ENCODE data around the gene BARX1.

The BARX1 gene

DNA sequence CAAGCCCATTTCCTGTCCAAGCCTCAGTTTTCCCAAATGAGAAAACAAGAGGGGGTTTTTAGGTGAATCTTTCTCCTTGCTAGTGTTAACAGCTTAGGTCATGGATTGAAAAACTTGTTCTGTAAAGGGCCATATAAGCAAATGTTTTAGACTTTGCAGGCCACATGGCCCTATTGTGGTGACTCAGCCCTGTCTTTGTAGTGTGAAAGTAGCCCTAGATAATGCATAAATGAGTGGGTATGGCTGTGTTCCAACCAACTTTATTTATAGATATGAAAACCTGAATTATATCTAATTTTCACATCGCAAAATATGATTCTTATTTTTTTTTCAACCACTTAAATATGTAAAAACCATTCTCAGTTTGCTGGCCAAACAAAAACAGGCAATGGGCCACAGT, 6.9 kb upstream of the BARX1 start:
- CTCF ChIA-PET, result interaction anchor here (0.5 to 0.9 kb wide), 3 partner anchors 13 to 40 kb away, joined by 3 to 6 read pairs (median 3); no protein-coding TSS in a partner anchor
- no peak for TF ChIP-seq BHLHE40 (IDR thresholded peaks at IDR 0.05; ENCODE audit: borderline replicate concordance)
- TF ChIP-seq NFRKB (IDR thresholded peaks at IDR 0.05), result no peak
- TF ChIP-seq HDGF (IDR thresholded peaks at IDR 0.05; ENCODE audit: borderline replicate concordance), result no peak
- no peak for TF ChIP-seq CTBP1 (IDR thresholded peaks at IDR 0.05; ENCODE audit: borderline replicate concordance)
- DNase-seq (ENCODE audit: extremely low spot score), result no peak
- POLR2A ChIA-PET, result no interaction called here

DNA sequence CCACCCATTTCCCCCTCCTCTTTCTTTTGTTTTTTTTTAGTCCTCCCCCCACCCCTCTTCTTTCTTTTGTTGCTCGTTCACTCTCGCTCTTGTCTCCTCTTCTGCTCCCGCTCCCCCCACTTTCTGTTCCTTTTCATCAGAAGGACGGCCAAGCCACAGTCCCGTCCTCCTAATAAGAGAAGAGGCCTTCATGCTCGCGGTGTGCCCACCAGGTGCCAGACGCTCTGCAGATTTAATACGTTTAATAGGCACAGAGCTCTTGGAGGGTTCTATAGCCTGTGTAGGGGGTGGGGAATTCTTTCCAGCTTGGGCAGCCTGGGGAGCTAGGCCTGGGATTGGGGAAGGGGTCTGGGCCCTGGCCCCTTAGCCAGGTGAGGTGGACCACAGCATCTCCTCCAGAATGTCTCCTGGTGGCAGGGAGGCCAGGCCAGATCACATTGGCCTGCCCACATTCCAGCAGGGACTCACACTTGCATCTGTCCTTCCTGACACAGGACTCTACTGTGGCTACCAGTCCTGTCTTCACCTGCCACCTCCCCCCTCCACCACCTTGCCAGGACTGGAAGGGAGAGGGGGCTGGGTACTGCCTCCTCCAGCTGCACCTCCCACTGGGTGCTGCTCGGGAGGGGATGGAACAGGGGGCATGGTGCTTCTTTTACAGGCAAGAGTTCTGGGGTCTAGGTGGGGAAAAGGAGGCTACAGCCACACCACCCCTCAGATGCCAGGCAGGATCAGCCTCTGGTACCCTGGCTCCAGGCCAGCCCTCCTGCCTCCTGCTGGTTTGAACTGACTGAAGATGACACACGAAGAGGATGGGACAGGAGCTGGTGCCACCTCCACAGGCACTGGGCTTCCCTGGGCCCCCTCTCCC, 6.1 kb upstream of the BARX1 start:
- POLR2A ChIA-PET, result no interaction called here
- CTCF ChIA-PET, result no interaction called here
- no peak for DNase-seq (ENCODE audit: extremely low spot score)
- TF ChIP-seq FOXK2 (IDR thresholded peaks at IDR 0.05), result no peak

DNA sequence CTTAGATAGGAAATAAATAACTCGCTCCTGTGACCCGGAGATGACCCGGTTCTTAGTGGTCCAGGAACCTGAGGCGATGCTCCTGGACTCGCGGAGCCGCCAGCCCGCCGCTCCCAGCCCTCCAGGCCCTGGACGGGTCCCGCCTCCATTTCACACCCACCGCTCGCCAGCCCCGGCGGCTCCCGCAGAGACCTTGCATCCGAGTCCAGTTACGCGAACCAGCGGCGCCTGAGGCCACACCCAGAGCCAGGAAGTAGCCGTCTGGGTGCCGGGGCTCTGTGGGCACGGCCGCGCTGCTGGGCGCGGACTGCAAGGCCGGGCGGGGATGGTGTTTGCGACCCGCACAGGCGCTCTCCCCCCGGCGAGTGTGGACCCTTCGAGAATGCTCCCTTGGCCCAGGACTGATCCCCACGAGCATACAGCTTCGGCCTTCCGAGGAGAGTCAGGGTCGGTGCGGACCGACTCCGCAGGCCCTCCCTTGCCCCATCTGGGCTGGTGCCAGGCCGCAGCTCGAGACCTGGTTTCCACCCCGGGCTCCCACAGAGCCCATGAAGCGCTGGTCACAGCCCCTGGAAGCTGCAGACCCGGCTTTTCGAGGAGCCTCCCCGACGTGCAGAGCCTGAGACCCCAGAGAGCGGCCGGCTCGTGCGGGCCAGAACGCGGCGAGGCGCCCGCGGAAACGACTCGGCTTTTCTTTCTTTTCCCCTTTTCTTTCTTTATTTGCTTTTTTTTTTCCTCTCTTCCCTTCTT, 5.2 kb upstream of the BARX1 start:
- DNase-seq (ENCODE audit: extremely low spot score), result no peak
- TF ChIP-seq NFRKB (IDR thresholded peaks at IDR 0.05) (no peak), ZNF384 (IDR thresholded peaks at IDR 0.05) (no peak), FOXM1 (IDR thresholded peaks at IDR 0.05; ENCODE audit: borderline replicate concordance) (no peak), FOXA1 (IDR thresholded peaks at IDR 0.05) (no peak), ELF4 (IDR thresholded peaks at IDR 0.05) (no peak), TARDBP (IDR thresholded peaks at IDR 0.05) (no peak), LEF1 (IDR thresholded peaks at IDR 0.05; ENCODE audit: borderline replicate concordance) (no peak)
- TF ChIP-seq, protein P1, sequence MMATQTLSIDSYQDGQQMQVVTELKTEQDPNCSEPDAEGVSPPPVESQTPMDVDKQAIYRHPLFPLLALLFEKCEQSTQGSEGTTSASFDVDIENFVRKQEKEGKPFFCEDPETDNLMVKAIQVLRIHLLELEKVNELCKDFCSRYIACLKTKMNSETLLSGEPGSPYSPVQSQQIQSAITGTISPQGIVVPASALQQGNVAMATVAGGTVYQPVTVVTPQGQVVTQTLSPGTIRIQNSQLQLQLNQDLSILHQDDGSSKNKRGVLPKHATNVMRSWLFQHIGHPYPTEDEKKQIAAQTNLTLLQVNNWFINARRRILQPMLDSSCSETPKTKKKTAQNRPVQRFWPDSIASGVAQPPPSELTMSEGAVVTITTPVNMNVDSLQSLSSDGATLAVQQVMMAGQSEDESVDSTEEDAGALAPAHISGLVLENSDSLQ (IDR thresholded peaks at IDR 0.05), result no peak
- ChIA-PET CTCF (no interaction called here), POLR2A (no interaction called here)

DNA sequence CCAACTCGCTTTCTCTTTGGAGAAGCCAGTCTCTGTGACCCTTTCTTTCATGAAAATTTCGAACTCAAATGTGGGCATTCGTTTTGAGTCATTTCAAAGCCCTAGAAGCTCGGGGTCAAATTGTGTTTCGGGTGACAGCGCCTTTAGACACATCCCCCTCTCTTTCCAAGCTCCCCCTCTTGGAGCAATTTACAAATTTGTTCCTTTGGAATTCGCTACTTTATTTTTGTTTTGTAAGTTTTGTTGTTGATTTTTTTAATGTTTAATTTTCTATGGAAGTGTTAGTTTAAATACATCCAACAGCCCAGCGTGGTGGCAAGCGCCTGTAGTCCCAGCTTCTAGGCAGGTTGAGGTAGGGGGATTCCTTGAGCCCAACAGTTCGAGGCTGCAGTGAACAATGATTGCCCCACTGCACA, 4.6 kb upstream of the BARX1 start:
- DNase-seq (ENCODE audit: extremely low spot score), result no peak
- POLR2A ChIA-PET, result no interaction called here
- CTCF ChIA-PET, result no interaction called here
- TF ChIP-seq L3MBTL2 (conservative IDR thresholded peaks at IDR 0.05) (no peak), NFRKB (IDR thresholded peaks at IDR 0.05) (no peak), ZNF384 (IDR thresholded peaks at IDR 0.05) (no peak), TARDBP (IDR thresholded peaks at IDR 0.05) (no peak), SP1 (IDR thresholded peaks at IDR 0.05) (no peak), FOXK2 (IDR thresholded peaks at IDR 0.05) (no peak), HDGF (IDR thresholded peaks at IDR 0.05; ENCODE audit: borderline replicate concordance) (no peak), FOXM1 (IDR thresholded peaks at IDR 0.05; ENCODE audit: borderline replicate concordance) (no peak), BHLHE40 (IDR thresholded peaks at IDR 0.05; ENCODE audit: borderline replicate concordance) (no peak), SUZ12 (IDR thresholded peaks at IDR 0.05) (no peak), LEF1 (IDR thresholded peaks at IDR 0.05; ENCODE audit: borderline replicate concordance) (no peak), ELF4 (IDR thresholded peaks at IDR 0.05) (no peak), FOXA1 (IDR thresholded peaks at IDR 0.05) (no peak)
- TF ChIP-seq, protein P1 (IDR thresholded peaks at IDR 0.05), result no peak

DNA sequence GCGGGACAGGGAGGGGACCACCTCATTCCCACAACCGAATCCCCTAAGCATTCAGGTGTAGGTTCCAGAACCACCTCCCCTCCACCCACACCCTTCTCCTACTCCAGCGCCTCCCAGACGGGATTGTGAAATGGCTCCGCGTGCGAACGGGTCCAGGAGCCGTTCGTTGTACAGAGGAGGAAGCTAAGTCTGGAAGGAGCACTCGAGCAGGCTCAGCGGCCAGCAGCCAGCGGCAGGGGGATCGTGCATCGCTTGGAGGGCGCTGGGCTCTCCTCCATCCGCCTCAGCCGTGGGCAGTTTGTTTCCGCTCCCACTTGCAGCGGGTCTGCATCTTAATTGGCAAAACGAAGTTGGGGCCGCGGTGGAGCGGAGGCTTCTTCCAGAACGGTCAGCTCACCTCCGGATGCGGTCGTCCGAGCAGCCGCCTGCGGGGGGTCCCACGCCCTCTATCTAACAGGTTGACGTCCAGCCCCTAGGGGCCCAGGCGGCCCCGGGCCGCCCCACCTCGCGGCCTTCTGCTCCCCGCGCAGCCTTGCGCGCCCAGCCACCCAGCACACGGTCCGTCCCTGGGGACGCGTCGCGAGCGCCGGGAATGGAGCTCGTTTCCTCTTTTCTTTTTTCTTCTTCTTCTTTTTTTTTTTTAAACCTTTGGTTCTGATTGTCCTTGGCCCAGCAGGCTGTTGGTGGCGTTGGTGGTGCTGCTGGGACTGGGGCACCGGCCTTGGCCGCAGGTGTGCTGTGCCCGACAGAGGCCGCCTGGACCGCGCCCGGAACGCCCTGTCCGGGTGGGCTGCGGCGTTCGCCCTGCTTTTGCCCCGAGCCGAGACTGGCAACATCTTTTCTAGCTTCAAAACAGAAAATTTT, 3.9 kb upstream of the BARX1 start:
- DNase-seq (ENCODE audit: extremely low spot score), result no peak
- TF ChIP-seq FOXK2 (IDR thresholded peaks at IDR 0.05) (no peak), CTBP1 (IDR thresholded peaks at IDR 0.05; ENCODE audit: borderline replicate concordance) (no peak), ZNF384 (IDR thresholded peaks at IDR 0.05) (no peak)
- ChIA-PET POLR2A (no interaction called here), CTCF (no interaction called here)

DNA sequence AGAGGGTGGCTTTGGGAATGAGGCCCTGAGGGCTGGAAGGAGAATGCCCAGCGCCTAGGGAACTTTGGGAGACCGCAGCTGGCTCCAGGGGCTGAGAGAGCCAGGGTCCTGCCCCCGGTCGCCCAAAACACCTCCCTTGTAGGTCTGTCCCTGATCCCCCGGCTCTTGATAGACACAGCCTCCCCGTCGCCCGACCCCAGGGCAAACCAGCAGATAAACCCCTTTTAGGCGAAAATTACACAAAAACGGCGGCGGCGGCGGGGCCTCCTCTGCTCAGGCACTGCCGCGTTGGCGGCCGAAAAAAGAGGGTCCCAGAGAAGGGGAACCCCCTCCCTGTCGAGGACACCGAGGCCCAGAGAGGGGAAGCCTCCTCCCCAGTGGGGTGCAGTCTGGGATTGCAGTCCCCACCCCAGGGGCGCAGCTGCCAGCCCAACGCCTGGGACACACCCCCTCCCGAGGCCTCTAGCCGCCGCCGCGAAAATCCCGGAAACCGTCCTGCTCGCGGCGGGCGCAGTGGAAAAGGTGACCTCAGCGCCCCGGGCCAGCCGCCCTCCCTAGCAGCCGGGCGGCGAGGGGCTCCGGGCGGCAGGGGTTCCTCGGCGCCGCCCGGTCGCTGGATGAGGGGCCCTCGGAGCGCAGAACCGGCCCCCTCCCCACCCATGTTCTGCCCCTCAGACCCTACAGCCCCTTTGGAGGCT, 3.1 kb upstream of the BARX1 start:
- ChIA-PET POLR2A (no interaction called here), CTCF (no interaction called here)
- no peak for TF ChIP-seq HDGF (IDR thresholded peaks at IDR 0.05; ENCODE audit: borderline replicate concordance)
- no peak for DNase-seq (ENCODE audit: extremely low spot score)
